Omental fat pad (tissue), 4 donors: ENCODE results near the gene OR2A7. TPM values are rescaled to one million over a fixed set of nuclear protein-coding genes. Genes with fewer than 3 reads are reported as not detected.
A peak's percentile ranks its signal among the peaks of the same experiment; 100 is the strongest.
"Not testable (repeated sequence)": the region's sequence is repeated elsewhere in the genome, so short reads cannot be mapped to it uniquely, and the experiment has no call there.

Experiments used
- ATAC-seq: fragments of 150-250 bp; one replicate; pipeline ENCODE4 v1.9.1; 2016; ENCODE audit warnings: mild to moderate bottlenecking, moderate library complexity; ENCODE audit not compliant: low FRiP score
- DNase-seq: peaks from one replicate; pipeline ENCODE4 v3.0.0-alpha.2; 2019; ENCODE audit warnings: low spot score
- CTCF ChIP-seq, 3 donors: fragments of 450-650 bp; IDR thresholded peaks; one replicate each; pipeline ENCODE4 v1.5.1; 2016 to 2017; ENCODE audit warnings: antibody characterized with exemption in 3 of 3, mild to moderate bottlenecking in 3 of 3, moderate library complexity in 2 of 3
- total RNA-seq, 4 donors: library from RNA; depleted of rRNA; stranded (reverse); fragments of >200 nt; gene quantifications; one replicate each; pipeline ENCODE4 v1.1.0, GENCODE V29; 2016

The OR2A7 gene
- total RNA-seq, 4 donors from 2014 or later = 3.1 to 16.9 (median 4.1) TPM

- DNase-seq, ATAC-seq: not testable (repeated sequence)
Measured at GRCh38 chr7:144259067-144259466, 5.5 kb downstream of the OR2A7 start.

GRCh38 chr7:144256112-144256511 is 8.5 kb downstream of the OR2A7 start:
- ATAC-seq = no peak
- no peak for DNase-seq

GRCh38 chr7:144255471-144255897 is 9.1 kb downstream of the OR2A7 start:
- ATAC-seq (no peak), DNase-seq (no peak)
- TF ChIP-seq CTCF (IDR thresholded peaks at IDR 0.05) = no peak

More at GRCh38 chr7:144256112-144256511, 8.5 kb downstream of the OR2A7 start:
- TF ChIP-seq CTCF (IDR thresholded peaks at IDR 0.05) = no peak

- DNase-seq, ATAC-seq: not testable (repeated sequence)
Measured at GRCh38 chr7:144252307-144252706, 12.3 kb downstream of the OR2A7 start.

- ATAC-seq, DNase-seq: not testable (repeated sequence)
Measured at GRCh38 chr7:144247674-144248330, 16.8 kb downstream of the OR2A7 start.

- not testable (repeated sequence) for DNase-seq, ATAC-seq
Measured at GRCh38 chr7:144246967-144247366, 17.6 kb downstream of the OR2A7 start.

GRCh38 chr7:144245372-144245771 is 19.2 kb downstream of the OR2A7 start:
- not testable (repeated sequence) for ATAC-seq, DNase-seq

GRCh38 chr7:144239365-144239764 is 25.2 kb downstream of the OR2A7 start, which contains the start of gene OR2A42:
TSS of gene OR2A42 (minus strand) at chr7:144239605. CDS start at chr7:144232843, 6,762 bp downstream.
- not testable (repeated sequence) for DNase-seq, ATAC-seq

GRCh38 chr7:144238530-144239082 is 26.0 kb downstream of the OR2A7 start:
- DNase-seq, ATAC-seq: not testable (repeated sequence)

- not testable (repeated sequence) for DNase-seq, ATAC-seq
Measured at GRCh38 chr7:144233039-144233438, 31.6 kb downstream of the OR2A7 start.

- DNase-seq, ATAC-seq: not testable (repeated sequence)
Measured at GRCh38 chr7:144231027-144231426, 33.6 kb downstream of the OR2A7 start.

GRCh38 chr7:144228810-144229209 is 35.8 kb downstream of the OR2A7 start:
- not testable (repeated sequence) for ATAC-seq, DNase-seq

GRCh38 chr7:144226866-144227265 is 37.7 kb downstream of the OR2A7 start:
- ATAC-seq, DNase-seq: not testable (repeated sequence)

- not testable (repeated sequence) for ATAC-seq, DNase-seq
Measured at GRCh38 chr7:144223675-144224074, 40.9 kb downstream of the OR2A7 start.

- not testable (repeated sequence) for DNase-seq
Measured at GRCh38 chr7:144220531-144220930, 44.1 kb downstream of the OR2A7 start.

GRCh38 chr7:144219149-144219548 is 45.4 kb downstream of the OR2A7 start:
- ATAC-seq = peak; percentile 59
- not testable (repeated sequence) for DNase-seq

More at GRCh38 chr7:144220531-144220930, 44.1 kb downstream of the OR2A7 start:
- not testable (repeated sequence) for ATAC-seq

- ATAC-seq, DNase-seq: not testable (repeated sequence)
Measured at GRCh38 chr7:144218581-144218980, 46.0 kb downstream of the OR2A7 start.
